Gastroesophageal sphincter (tissue), 3 donors: ENCODE data around the gene SLC34A2.

Experiments used
- CTCF ChIP-seq, 4 experiments: fragments of 200-600 bp in 2 of 4; fragments of 450-650 bp in 2 of 4; sonication (generic) in 1 of 4; IDR thresholded peaks; one replicate each; pipeline ENCODE4 v1.5.1; 2017 to 2019; ENCODE audit warnings: antibody characterized with exemption in 4 of 4, mild to moderate bottlenecking in 2 of 4, moderate library complexity in 2 of 4
- EP300 ChIP-seq: sonication (generic); formaldehyde crosslinking; IDR thresholded peaks from one replicate; pipeline ENCODE4 v1.6.1; 2017; ENCODE audit warnings: antibody characterized with exemption, mild to moderate bottlenecking
- POLR2A ChIP-seq, 2 donors: fragments of 450-650 bp; IDR thresholded peaks; one replicate each; pipeline ENCODE4 v1.6.1; 2017; ENCODE audit warnings: antibody characterized with exemption in 2 of 2, mild to moderate bottlenecking in 2 of 2, moderate library complexity in 1 of 2

GRCh38 chr4:25658357-25658771, 2.7 kb downstream of the SLC34A2 start:
- TF ChIP-seq CTCF (IDR thresholded peaks at IDR 0.05), result no peak
- no peak for TF ChIP-seq POLR2A (IDR thresholded peaks at IDR 0.05)
- TF ChIP-seq EP300, result no peak
